ENCODE measurements around the gene EIF4G3.

DNA sequence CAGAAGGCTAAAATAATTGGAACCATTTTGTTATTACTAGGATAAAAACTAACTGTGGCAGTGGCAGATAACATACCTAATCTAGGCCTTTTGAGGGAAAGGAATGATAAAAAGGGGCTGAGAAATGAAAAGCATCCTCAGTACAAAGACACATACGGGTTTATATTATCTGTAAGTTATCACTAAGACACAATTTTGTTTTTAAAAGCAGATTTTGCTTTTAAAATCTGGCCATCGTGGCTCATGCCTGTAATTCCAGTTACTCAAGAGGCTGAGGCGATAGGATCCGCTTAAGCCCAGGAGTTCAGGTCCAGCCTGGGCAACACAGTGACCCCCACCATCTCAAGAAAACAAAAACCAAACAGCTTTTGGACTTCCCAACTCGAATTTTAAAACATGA, 364.8 kb downstream of the EIF4G3 start:
- TF ChIP-seq, protein P1, sequence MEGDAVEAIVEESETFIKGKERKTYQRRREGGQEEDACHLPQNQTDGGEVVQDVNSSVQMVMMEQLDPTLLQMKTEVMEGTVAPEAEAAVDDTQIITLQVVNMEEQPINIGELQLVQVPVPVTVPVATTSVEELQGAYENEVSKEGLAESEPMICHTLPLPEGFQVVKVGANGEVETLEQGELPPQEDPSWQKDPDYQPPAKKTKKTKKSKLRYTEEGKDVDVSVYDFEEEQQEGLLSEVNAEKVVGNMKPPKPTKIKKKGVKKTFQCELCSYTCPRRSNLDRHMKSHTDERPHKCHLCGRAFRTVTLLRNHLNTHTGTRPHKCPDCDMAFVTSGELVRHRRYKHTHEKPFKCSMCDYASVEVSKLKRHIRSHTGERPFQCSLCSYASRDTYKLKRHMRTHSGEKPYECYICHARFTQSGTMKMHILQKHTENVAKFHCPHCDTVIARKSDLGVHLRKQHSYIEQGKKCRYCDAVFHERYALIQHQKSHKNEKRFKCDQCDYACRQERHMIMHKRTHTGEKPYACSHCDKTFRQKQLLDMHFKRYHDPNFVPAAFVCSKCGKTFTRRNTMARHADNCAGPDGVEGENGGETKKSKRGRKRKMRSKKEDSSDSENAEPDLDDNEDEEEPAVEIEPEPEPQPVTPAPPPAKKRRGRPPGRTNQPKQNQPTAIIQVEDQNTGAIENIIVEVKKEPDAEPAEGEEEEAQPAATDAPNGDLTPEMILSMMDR (conservative IDR thresholded peaks at IDR 0.05 in 1 of 2, IDR thresholded peaks at IDR 0.05 in 1 of 2; ENCODE audit: low read depth in 1 of 2, low read length in 2 of 2) = no peak
- no peak for TF ChIP-seq EZH2 (IDR thresholded peaks at IDR 0.05; ENCODE audit: low read length, missing control alignments)
